SK-N-MC (cell line): Measurements from ENCODE around the gene UBR7.

Source experiments
- EZH2 ChIP-seq: fragments of 200-600 bp; sonication (generic); IDR thresholded peaks from one replicate; pipeline ENCODE4 v1.6.1; 2017; ENCODE audit warnings: antibody characterized with exemption
- POLR2AphosphoS5 ChIP-seq: IDR thresholded peaks from 2 replicates; pipeline ENCODE4 v1.6.1; 2012; ENCODE audit warnings: mild to moderate bottlenecking, low read depth, low read length, borderline replicate concordance

- TF ChIP-seq POLR2AphosphoS5 (no peak), EZH2 (no peak)
These were observed 64.1 kb downstream of the UBR7 start for GRCh38 chr14:93271111-93271510.
